Measurements from ENCODE around the gene CHML.

CHML gene

GRCh38 chr1:241590719-241591118 is 49.5 kb downstream of the CHML start:
- TF ChIP-seq, protein P1, sequence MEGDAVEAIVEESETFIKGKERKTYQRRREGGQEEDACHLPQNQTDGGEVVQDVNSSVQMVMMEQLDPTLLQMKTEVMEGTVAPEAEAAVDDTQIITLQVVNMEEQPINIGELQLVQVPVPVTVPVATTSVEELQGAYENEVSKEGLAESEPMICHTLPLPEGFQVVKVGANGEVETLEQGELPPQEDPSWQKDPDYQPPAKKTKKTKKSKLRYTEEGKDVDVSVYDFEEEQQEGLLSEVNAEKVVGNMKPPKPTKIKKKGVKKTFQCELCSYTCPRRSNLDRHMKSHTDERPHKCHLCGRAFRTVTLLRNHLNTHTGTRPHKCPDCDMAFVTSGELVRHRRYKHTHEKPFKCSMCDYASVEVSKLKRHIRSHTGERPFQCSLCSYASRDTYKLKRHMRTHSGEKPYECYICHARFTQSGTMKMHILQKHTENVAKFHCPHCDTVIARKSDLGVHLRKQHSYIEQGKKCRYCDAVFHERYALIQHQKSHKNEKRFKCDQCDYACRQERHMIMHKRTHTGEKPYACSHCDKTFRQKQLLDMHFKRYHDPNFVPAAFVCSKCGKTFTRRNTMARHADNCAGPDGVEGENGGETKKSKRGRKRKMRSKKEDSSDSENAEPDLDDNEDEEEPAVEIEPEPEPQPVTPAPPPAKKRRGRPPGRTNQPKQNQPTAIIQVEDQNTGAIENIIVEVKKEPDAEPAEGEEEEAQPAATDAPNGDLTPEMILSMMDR (IDR thresholded peaks at IDR 0.05; ENCODE audit: low read depth, low read length): no peak
- DNase-seq (ENCODE audit: extremely low read depth, low read depth): no peak

Measured in AG09319 (cell line).